ENCODE data around the gene TRMT1L. TPM values are rescaled to one million over a fixed set of nuclear protein-coding genes. Genes with fewer than 3 reads are reported as not detected.

The TRMT1L gene
- total RNA-seq, 1 donor from 2014 or later, result 13.5 TPM

- H3K27me3 Mint-ChIP-seq (ENCODE audit: unreplicated experiment), result no peaks in the 10 kb centered on the region
- H3K4me3 Mint-ChIP-seq (ENCODE audit: unreplicated experiment), result no peak overlapping the region
- no peaks in the 10 kb centered on the region for H3K36me3 Mint-ChIP-seq (ENCODE audit: unreplicated experiment)
- H3K27ac Mint-ChIP-seq (ENCODE audit: unreplicated experiment), result peak overlapping the region; percentile 14
- peaks cover 10% of the 10 kb centered on the region for H3K4me1 Mint-ChIP-seq (ENCODE audit: low read depth, unreplicated experiment)
- no peak for TF ChIP-seq CTCF (IDR thresholded peaks at IDR 0.05; ENCODE audit: partially characterized antibody, unreplicated experiment)
- no peak for DNase-seq
- H3K9me3 Mint-ChIP-seq (ENCODE audit: unreplicated experiment), result no peaks in the 10 kb centered on the region
Measured at GRCh38 chr1:185075476-185075875, 81.3 kb downstream of the TRMT1L start.

- Mint-ChIP-seq H3K36me3 (ENCODE audit: unreplicated experiment) (no peaks in the 10 kb centered on the region), H3K4me1 (ENCODE audit: low read depth, unreplicated experiment) (peaks cover 8% of the 10 kb centered on the region), H3K27me3 (ENCODE audit: unreplicated experiment) (no peaks in the 10 kb centered on the region), H3K27ac (ENCODE audit: unreplicated experiment) (no peak overlapping the region), H3K9me3 (ENCODE audit: unreplicated experiment) (no peaks in the 10 kb centered on the region), H3K4me3 (ENCODE audit: unreplicated experiment) (no peak overlapping the region)
- DNase-seq, result no peak
- TF ChIP-seq CTCF (IDR thresholded peaks at IDR 0.05; ENCODE audit: partially characterized antibody, unreplicated experiment), result no peak
Measured at GRCh38 chr1:185074307-185074706, 82.4 kb downstream of the TRMT1L start.

GRCh38 chr1:185073725-185074124, 83.0 kb downstream of the TRMT1L start:
- no peak for DNase-seq

GRCh38 chr1:185070051-185070450, 86.7 kb downstream of the TRMT1L start:
- H3K4me1 Mint-ChIP-seq (ENCODE audit: low read depth, unreplicated experiment), result peaks cover 5% of the 10 kb centered on the region
- no peaks in the 10 kb centered on the region for H3K36me3 Mint-ChIP-seq (ENCODE audit: unreplicated experiment)
- no peak overlapping the region for H3K27ac Mint-ChIP-seq (ENCODE audit: unreplicated experiment)
- H3K27me3 Mint-ChIP-seq (ENCODE audit: unreplicated experiment), result no peaks in the 10 kb centered on the region
- H3K9me3 Mint-ChIP-seq (ENCODE audit: unreplicated experiment), result no peaks in the 10 kb centered on the region
- no peak overlapping the region for H3K4me3 Mint-ChIP-seq (ENCODE audit: unreplicated experiment)
- no peak for TF ChIP-seq CTCF (IDR thresholded peaks at IDR 0.05; ENCODE audit: partially characterized antibody, unreplicated experiment)
- no peak for DNase-seq

More at GRCh38 chr1:185073725-185074124, 83.0 kb downstream of the TRMT1L start:
- H3K36me3 Mint-ChIP-seq (ENCODE audit: unreplicated experiment), result no peaks in the 10 kb centered on the region
- H3K4me3 Mint-ChIP-seq (ENCODE audit: unreplicated experiment), result no peak overlapping the region
- TF ChIP-seq CTCF (IDR thresholded peaks at IDR 0.05; ENCODE audit: partially characterized antibody, unreplicated experiment), result no peak
- no peak overlapping the region for H3K27ac Mint-ChIP-seq (ENCODE audit: unreplicated experiment)
- no peaks in the 10 kb centered on the region for H3K27me3 Mint-ChIP-seq (ENCODE audit: unreplicated experiment)
- peaks cover 8% of the 10 kb centered on the region for H3K4me1 Mint-ChIP-seq (ENCODE audit: low read depth, unreplicated experiment)
- no peaks in the 10 kb centered on the region for H3K9me3 Mint-ChIP-seq (ENCODE audit: unreplicated experiment)

- no peak for DNase-seq
- no peak for TF ChIP-seq CTCF (IDR thresholded peaks at IDR 0.05; ENCODE audit: partially characterized antibody, unreplicated experiment)
- Mint-ChIP-seq H3K9me3 (ENCODE audit: unreplicated experiment) (no peaks in the 10 kb centered on the region), H3K27me3 (ENCODE audit: unreplicated experiment) (no peaks in the 10 kb centered on the region), H3K4me1 (ENCODE audit: low read depth, unreplicated experiment) (peaks cover 5% of the 10 kb centered on the region), H3K27ac (ENCODE audit: unreplicated experiment) (no peak overlapping the region), H3K4me3 (ENCODE audit: unreplicated experiment) (no peak overlapping the region), H3K36me3 (ENCODE audit: unreplicated experiment) (no peaks in the 10 kb centered on the region)
Measured at GRCh38 chr1:185069202-185069772, 87.5 kb downstream of the TRMT1L start.
